ENCODE data around the gene ZBTB24. TPM values are rescaled to one million over a fixed set of nuclear protein-coding genes. Genes with fewer than 3 reads are reported as not detected.
"Not testable (repeated sequence)": the region's sequence is repeated elsewhere in the genome, so short reads cannot be mapped to it uniquely, and the experiment has no call there.

The ZBTB24 gene
- total RNA-seq, 1 donor from 2014 or later: 3.6 TPM

GRCh38 chr6:109521080-109521479, 38.1 kb upstream of the ZBTB24 start:
- H3K4me3 ChIP-seq (ENCODE audit: low read depth, low read length): no peak overlapping the region
- TF ChIP-seq CTCF (conservative IDR thresholded peaks at IDR 0.05; ENCODE audit: low read depth, low read length): no peak
- no peak for DNase-seq (ENCODE audit: low read depth)

- DNase-seq (ENCODE audit: low read depth); H3K4me3 ChIP-seq (ENCODE audit: low read depth, low read length): not testable (repeated sequence)
These were observed 36.6 kb upstream of the ZBTB24 start for GRCh38 chr6:109519647-109520046.

GRCh38 chr6:109516929-109517328, 33.9 kb upstream of the ZBTB24 start:
- no peak overlapping the region for H3K4me3 ChIP-seq (ENCODE audit: low read depth, low read length)
- TF ChIP-seq CTCF (conservative IDR thresholded peaks at IDR 0.05; ENCODE audit: low read depth, low read length): no peak

GRCh38 chr6:109515781-109516409, 32.9 kb upstream of the ZBTB24 start:
- no peak overlapping the region for H3K4me3 ChIP-seq (ENCODE audit: low read depth, low read length)
- no peak for TF ChIP-seq CTCF (conservative IDR thresholded peaks at IDR 0.05; ENCODE audit: low read depth, low read length)
- DNase-seq (ENCODE audit: low read depth): no peak

More at GRCh38 chr6:109516929-109517328, 33.9 kb upstream of the ZBTB24 start:
- no peak for DNase-seq (ENCODE audit: low read depth)

GRCh38 chr6:109514946-109515345, 31.9 kb upstream of the ZBTB24 start:
- no peak overlapping the region for H3K4me3 ChIP-seq (ENCODE audit: low read depth, low read length)
- DNase-seq (ENCODE audit: low read depth): no peak
- TF ChIP-seq CTCF (conservative IDR thresholded peaks at IDR 0.05; ENCODE audit: low read depth, low read length): no peak

GRCh38 chr6:109513571-109514071, 30.6 kb upstream of the ZBTB24 start:
- no peak for DNase-seq (ENCODE audit: low read depth)
- H3K4me3 ChIP-seq (ENCODE audit: low read depth, low read length): no peak overlapping the region
- TF ChIP-seq CTCF (conservative IDR thresholded peaks at IDR 0.05; ENCODE audit: low read depth, low read length): no peak

- TF ChIP-seq CTCF (conservative IDR thresholded peaks at IDR 0.05; ENCODE audit: low read depth, low read length): no peak
- DNase-seq (ENCODE audit: low read depth): no peak
- H3K4me3 ChIP-seq (ENCODE audit: low read depth, low read length): no peak overlapping the region
These were observed 29.3 kb upstream of the ZBTB24 start for GRCh38 chr6:109512271-109512817.
